ENCODE results near the gene GUCY2D.

GUCY2D gene

GRCh38 chr17:7989781-7990655, 12.4 kb upstream of the GUCY2D start:
- peak overlapping the region; percentile 47 for H3K27ac ChIP-seq
- DNase-seq (ENCODE audit: low read depth, low spot score) = no peak

- H3K27ac ChIP-seq = peak overlapping the region; percentile 60
- DNase-seq (ENCODE audit: low read depth, low spot score) = peak; percentile 95
Measured at GRCh38 chr17:7992516-7992915, 9.9 kb upstream of the GUCY2D start.

GRCh38 chr17:7992924-7993323, 9.5 kb upstream of the GUCY2D start:
- H3K27ac ChIP-seq = peak overlapping the region; percentile 60
- DNase-seq (ENCODE audit: low read depth, low spot score) = no peak

GRCh38 chr17:7993972-7994589, 8.3 kb upstream of the GUCY2D start:
- DNase-seq (ENCODE audit: low read depth, low spot score) = no peak
- no peak overlapping the region for H3K27ac ChIP-seq

DNA sequence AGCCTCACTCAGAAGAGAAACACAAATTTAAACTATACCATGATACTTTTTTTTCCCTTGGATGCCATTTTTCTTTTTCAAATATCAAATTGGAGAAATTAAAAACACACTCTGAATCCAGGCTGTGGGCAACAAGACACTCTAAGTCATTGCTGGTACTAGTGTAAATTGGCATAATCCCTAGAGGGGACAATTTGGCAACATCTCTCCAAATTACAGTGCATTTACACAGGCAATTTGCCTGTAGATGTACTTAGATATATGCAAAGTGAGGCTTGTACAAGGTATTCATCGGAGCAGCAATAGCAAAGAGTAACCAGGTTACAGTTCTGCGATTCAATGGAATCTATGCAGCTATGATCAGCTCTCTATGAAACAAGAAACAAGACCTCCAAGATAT, 6.7 kb upstream of the GUCY2D start:
- no peak overlapping the region for H3K27ac ChIP-seq
- no peak for DNase-seq (ENCODE audit: low read depth, low spot score)

DNA sequence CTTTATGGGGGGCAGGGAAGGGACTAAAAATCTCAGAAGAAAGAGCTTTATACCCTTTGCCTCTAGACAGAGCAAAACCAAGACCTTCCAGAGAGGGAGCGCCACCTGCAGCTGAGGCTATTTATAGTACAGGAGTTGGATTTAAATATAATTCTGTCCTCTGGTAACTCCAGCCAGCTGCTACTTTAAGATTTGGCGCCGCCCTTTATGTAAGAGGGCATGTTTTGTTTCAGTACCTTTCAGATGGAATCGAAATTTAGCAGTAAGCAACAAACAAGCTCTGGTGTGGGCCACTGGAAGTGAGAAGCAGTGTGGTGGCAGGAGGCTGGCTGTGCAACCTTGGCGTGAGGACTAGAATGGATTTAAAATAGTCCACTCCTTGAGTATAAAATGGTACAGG, 5.2 kb upstream of the GUCY2D start:
- no peak for DNase-seq (ENCODE audit: low read depth, low spot score)
- no peak overlapping the region for H3K27ac ChIP-seq

DNA sequence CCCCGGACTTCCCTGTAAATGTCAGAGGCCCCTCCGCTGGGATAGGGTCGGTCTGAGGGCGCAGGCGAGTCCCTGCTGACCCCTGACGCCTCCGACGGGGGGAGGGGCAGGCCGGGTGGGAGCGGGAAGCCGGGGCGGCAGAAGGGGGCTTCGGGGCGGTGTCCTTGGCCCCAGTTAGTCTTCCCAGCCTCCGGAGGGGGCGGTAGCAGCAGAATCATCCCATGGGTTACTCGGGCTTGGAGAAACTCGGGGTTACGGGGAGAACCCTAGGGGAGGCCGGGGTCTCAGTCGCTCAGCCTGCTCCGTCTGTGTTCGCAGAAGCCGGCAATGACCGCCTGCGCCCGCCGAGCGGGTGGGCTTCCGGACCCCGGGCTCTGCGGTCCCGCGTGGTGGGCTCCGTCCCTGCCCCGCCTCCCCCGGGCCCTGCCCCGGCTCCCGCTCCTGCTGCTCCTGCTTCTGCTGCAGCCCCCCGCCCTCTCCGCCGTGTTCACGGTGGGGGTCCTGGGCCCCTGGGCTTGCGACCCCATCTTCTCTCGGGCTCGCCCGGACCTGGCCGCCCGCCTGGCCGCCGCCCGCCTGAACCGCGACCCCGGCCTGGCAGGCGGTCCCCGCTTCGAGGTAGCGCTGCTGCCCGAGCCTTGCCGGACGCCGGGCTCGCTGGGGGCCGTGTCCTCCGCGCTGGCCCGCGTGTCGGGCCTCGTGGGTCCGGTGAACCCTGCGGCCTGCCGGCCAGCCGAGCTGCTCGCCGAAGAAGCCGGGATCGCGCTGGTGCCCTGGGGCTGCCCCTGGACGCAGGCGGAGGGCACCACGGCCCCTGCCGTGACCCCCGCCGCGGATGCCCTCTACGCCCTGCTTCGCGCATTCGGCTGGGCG, 542 bp downstream of the GUCY2D start:
- H3K27ac ChIP-seq = no peak overlapping the region
- DNase-seq (ENCODE audit: low read depth, low spot score) = no peak

DNA sequence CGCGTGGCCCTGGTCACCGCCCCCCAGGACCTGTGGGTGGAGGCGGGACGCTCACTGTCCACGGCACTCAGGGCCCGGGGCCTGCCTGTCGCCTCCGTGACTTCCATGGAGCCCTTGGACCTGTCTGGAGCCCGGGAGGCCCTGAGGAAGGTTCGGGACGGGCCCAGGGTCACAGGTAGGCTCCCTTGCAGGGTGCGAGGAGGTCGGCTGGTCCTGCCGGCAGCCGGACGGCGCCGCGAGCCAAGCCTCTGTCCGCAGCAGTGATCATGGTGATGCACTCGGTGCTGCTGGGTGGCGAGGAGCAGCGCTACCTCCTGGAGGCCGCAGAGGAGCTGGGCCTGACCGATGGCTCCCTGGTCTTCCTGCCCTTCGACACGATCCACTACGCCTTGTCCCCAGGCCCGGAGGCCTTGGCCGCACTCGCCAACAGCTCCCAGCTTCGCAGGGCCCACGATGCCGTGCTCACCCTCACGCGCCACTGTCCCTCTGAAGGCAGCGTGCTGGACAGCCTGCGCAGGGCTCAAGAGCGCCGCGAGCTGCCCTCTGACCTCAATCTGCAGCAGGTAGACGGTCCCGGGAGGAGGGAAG, 1.3 kb downstream of the GUCY2D start:
- DNase-seq (ENCODE audit: low read depth, low spot score) = no peak
- H3K27ac ChIP-seq = no peak overlapping the region

GRCh38 chr17:8004899-8005298, 2.5 kb downstream of the GUCY2D start:
- DNase-seq (ENCODE audit: low read depth, low spot score) = no peak
- H3K27ac ChIP-seq = no peak overlapping the region

DNA sequence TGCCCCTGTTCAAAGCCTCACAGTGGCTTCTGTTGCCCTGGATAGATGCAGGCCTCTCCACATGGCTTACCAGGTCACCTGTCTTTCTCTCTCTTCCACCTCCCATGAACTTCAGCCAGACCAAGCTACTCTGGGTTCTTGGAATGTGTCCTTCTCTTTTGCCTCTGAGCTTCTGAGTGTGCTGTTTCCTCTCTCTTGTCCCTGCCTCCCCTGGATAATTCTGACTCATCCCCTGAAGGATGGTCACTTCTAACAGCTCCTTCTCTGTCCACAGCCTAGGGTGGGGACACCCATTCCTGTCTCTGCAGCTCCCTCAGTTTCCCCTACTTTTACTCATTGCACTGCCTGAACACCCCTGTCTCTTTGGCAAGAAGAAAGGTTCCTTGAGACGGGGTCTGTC, 2.9 kb downstream of the GUCY2D start:
- DNase-seq (ENCODE audit: low read depth, low spot score) = no peak
- no peak overlapping the region for H3K27ac ChIP-seq

GRCh38 chr17:8005967-8006730, 3.7 kb downstream of the GUCY2D start:
- no peak for DNase-seq (ENCODE audit: low read depth, low spot score)
- no peak overlapping the region for H3K27ac ChIP-seq

DNA sequence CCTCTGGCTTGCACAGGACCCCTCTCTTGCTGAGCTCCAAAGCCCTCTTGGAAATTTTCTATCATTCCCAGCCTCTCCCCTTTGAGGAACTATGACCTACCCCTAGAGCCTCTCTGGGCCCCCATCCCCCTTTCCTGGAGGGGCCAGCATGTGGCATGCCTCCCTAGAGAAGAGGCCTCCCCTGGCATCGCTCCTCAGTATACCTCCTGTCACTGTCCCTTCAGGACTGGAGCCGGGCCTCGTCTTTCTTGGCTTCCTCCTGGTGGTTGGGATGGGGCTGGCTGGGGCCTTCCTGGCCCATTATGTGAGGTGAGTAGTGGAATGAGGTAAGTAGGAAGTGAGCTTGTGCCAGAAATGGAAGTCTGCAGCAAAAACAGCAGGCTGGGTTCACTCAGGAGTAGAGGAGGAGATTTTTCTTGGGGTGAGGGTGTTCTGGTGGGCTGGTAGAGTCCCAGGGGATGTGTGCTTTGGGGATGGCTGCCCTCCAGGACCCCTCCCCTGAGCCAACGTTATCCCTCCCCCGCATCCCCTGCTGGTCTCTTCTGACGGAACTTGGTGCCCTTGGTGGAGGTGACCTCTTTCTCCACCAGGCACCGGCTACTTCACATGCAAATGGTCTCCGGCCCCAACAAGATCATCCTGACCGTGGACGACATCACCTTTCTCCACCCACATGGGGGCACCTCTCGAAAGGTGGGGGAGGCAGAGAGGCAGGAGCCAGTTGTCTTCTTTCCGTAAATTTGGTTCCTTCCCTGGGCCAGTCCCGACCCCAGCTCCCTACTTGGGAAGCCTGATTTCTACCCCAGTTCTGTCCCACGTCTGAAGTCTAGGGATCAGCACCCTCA, 4.6 kb downstream of the GUCY2D start:
- no peak for DNase-seq (ENCODE audit: low read depth, low spot score)
- no peak overlapping the region for H3K27ac ChIP-seq

DNA sequence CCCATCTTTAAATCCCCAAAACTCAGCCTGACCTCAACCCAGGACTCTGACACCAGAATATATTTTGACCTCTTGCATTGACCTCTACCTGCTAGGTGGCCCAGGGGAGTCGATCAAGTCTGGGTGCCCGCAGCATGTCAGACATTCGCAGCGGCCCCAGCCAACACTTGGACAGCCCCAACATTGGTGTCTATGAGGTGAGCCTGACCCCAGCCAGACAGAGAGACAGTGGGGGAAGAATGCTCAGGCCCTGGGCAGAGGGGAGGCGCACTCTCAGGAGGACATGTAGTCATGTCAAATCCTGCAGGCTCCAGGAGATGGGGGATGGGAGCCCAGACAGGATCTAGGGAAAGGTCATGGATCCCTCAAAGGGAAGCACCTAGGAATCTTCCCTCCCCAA, 5.4 kb downstream of the GUCY2D start:
- no peak for DNase-seq (ENCODE audit: low read depth, low spot score)
- no peak overlapping the region for H3K27ac ChIP-seq

DNA sequence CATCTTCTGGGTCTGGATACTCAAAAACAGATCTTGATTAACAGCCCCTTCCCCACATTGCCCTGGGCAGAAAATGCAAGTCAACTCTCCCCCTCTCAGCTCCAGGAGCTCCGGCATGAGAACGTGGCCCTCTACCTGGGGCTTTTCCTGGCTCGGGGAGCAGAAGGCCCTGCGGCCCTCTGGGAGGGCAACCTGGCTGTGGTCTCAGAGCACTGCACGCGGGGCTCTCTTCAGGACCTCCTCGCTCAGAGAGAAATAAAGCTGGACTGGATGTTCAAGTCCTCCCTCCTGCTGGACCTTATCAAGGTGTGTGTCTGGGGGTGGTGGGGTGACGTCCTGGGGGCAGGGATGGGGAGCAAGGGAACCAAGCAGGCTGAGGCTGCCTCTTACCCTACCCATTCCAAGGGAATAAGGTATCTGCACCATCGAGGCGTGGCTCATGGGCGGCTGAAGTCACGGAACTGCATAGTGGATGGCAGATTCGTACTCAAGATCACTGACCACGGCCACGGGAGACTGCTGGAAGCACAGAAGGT, 9.7 kb downstream of the GUCY2D start:
- H3K27ac ChIP-seq = no peak overlapping the region
- no peak for DNase-seq (ENCODE audit: low read depth, low spot score)

DNA sequence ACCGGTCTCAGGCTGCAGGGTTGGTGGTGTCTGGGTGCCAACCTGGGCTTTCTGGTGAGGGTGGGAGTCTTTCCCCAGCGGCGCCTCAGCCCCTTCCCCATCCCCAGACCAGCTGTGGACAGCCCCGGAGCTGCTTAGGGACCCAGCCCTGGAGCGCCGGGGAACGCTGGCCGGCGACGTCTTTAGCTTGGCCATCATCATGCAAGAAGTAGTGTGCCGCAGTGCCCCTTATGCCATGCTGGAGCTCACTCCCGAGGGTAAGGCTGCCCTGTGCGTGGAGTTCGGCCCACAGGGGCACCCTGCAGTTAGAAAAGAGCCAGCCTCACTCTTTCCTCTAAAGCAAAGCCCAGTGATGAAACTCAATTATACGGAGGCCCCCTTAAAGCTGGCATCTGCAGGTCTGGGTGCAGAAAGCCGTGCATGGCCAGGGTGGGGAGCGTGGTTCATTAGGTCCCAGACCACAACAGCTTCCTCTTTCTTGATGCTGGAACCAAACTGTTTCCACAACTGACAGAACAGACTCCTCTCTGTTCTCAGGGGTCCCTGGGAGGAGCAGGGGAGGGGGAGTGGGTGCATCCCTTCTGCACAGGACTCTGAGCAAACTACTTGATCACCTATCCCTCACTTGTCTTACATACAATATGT, 10.7 kb downstream of the GUCY2D start:
- DNase-seq (ENCODE audit: low read depth, low spot score) = no peak
- H3K27ac ChIP-seq = no peak overlapping the region

DNA sequence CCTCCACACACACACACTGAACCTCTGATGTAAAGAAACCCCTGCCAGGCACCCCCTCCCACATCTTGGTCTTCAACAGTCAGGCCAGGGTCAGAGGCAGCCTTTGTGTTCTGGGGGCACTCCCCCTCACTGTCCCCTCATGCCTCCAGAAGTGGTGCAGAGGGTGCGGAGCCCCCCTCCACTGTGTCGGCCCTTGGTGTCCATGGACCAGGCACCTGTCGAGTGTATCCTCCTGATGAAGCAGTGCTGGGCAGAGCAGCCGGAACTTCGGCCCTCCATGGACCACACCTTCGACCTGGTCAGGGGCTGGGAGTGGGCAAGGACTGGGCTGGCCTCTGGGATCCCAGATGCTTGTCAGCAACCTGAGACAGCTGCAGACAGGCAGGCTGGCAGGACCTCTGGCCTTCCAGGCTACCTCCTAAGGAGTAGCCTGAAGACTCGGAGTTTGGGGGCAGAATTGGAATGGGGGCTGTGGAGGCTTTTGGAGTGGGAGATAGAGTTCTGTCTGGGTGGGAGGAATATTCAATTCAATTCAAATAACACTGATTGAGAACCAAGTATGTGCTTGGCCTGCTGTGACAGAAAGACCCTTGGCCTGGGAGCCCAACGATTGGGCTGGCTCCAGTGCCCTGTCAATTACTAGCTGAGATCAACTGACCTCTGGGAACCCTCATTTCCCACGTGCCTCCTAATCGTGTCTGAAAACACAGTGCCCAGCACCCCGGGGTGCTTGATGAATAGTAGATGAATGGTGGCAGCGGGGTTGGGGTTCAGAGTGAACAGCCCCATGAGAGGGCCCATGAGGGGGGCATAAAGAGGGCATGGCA, 11.5 kb downstream of the GUCY2D start:
- no peak for DNase-seq (ENCODE audit: low read depth, low spot score)

GRCh38 chr17:8014558-8014850, 12.1 kb downstream of the GUCY2D start:
- no peak overlapping the region for H3K27ac ChIP-seq
- DNase-seq (ENCODE audit: low read depth, low spot score) = no peak

More for the DNA sequence above, 11.5 kb downstream of the GUCY2D start:
- H3K27ac ChIP-seq = no peak overlapping the region
